HEK293 (cell line): ENCODE results near the gene ANO6.

Experiments
- CTCF ChIA-PET: fragments of 350-600 bp; formaldehyde crosslinking; extraction: SDS; loops from one replicate; lab custom pipeline; 2021; ENCODE audit warnings: antibody characterized with exemption; lab: Yijun Ruan, JAX
- POLR2A ChIA-PET: fragments of 300-600 bp; formaldehyde crosslinking; extraction: SDS; loops from one replicate; lab custom pipeline; 2020; ENCODE audit warnings: antibody characterized with exemption, inconsistent platforms; lab: Yijun Ruan, JAX
- H3K27ac ChIP-seq: fragments of 200-500 bp; sonication (Bioruptor generic); 2 replicates; pipeline ENCODE4 v1.5.1; 2014; ENCODE audit warnings: low read depth, low read length, control low read depth, inconsistent platforms; ENCODE audit errors: extremely low read depth
- H3K36me3 ChIP-seq, 2 experiments: fragments of 200-500 bp in 1 of 2; sonication (Bioruptor generic) in 1 of 2; 1 replicate in 1 of 2; 2 replicates in 1 of 2; pipeline ENCODE4 v1.5.1; 2014 to 2017; ENCODE audit warnings: inconsistent platforms in 2 of 2, low read length in 2 of 2; ENCODE audit not compliant: control insufficient read depth in 2 of 2, insufficient read depth in 1 of 2
- H3K4me1 ChIP-seq: fragments of 200-500 bp; sonication (Bioruptor generic); 2 replicates; pipeline ENCODE4 v1.5.1; 2014; ENCODE audit warnings: mild to moderate bottlenecking, low read length, inconsistent platforms; ENCODE audit not compliant: control insufficient read depth, insufficient read depth
- H3K4me3 ChIP-seq: 2 replicates; pipeline ENCODE4 v1.5.1; 2011; ENCODE audit warnings: low read depth, mild to moderate bottlenecking, control low read depth, low read length, moderate library complexity
- H3K9me3 ChIP-seq: fragments of 200-500 bp; sonication (Bioruptor generic); 2 replicates; pipeline ENCODE4 v1.5.1; 2014; ENCODE audit warnings: low read depth, low read length, inconsistent platforms; ENCODE audit not compliant: control insufficient read depth, insufficient read depth
- EGR2 ChIP-seq: fragments of 450-650 bp; formaldehyde crosslinking; IDR thresholded peaks from 2 replicates; pipeline ENCODE4 v1.5.1; 2016; ENCODE audit warnings: low read depth, missing biosample characterization, missing genetic modification characterization
- GLI2 ChIP-seq: fragments of 450-650 bp; formaldehyde crosslinking; IDR thresholded peaks from 2 replicates; pipeline ENCODE4; 2017; ENCODE audit warnings: missing biosample characterization, missing genetic modification characterization, low read depth, borderline replicate concordance
- KLF9 ChIP-seq: fragments of 450-650 bp; formaldehyde crosslinking; IDR thresholded peaks from 2 replicates; pipeline ENCODE4 v1.5.1; 2016; ENCODE audit warnings: missing biosample characterization, missing genetic modification characterization, low read depth
- SP3 ChIP-seq: fragments of 450-650 bp; formaldehyde crosslinking; IDR thresholded peaks from 2 replicates; pipeline ENCODE4 v1.5.1; 2016; ENCODE audit warnings: missing biosample characterization, missing genetic modification characterization
- TRIM28 ChIP-seq: IDR thresholded peaks from 2 replicates; pipeline ENCODE4 v1.6.1; 2011; ENCODE audit warnings: low read length, control low read depth, borderline replicate concordance
- ZBTB7A ChIP-seq: fragments of 450-650 bp; formaldehyde crosslinking; IDR thresholded peaks from 2 replicates; pipeline ENCODE4 v1.5.1; 2016; ENCODE audit warnings: low read depth, missing biosample characterization, missing genetic modification characterization
- ZNF114 ChIP-seq: fragments of 450-650 bp; formaldehyde crosslinking; IDR thresholded peaks from 2 replicates; pipeline ENCODE4 v1.5.0; 2017; ENCODE audit warnings: missing biosample characterization, missing genetic modification characterization
- ZNF155 ChIP-seq: fragments of 450-650 bp; formaldehyde crosslinking; IDR thresholded peaks from 2 replicates; pipeline ENCODE4 v1.5.1; 2016; ENCODE audit warnings: missing biosample characterization, missing genetic modification characterization
- ZNF341 ChIP-seq: fragments of 450-650 bp; formaldehyde crosslinking; IDR thresholded peaks from 2 replicates; pipeline ENCODE4; 2016; ENCODE audit warnings: low read depth, missing biosample characterization, missing genetic modification characterization
- ZNF433 ChIP-seq: fragments of 450-650 bp; formaldehyde crosslinking; IDR thresholded peaks from 2 replicates; pipeline ENCODE4 v1.5.1; 2016; ENCODE audit warnings: missing biosample characterization, missing genetic modification characterization, low read depth
- ZNF548 ChIP-seq: fragments of 450-650 bp; formaldehyde crosslinking; IDR thresholded peaks from 2 replicates; pipeline ENCODE4 v1.5.1; 2016; ENCODE audit warnings: missing biosample characterization, missing genetic modification characterization
- ZNF571 ChIP-seq: fragments of 450-650 bp; formaldehyde crosslinking; IDR thresholded peaks from 2 replicates; pipeline ENCODE4 v1.5.0; 2017; ENCODE audit warnings: missing biosample characterization, missing genetic modification characterization
- ZNF664 ChIP-seq: fragments of 450-650 bp; formaldehyde crosslinking; IDR thresholded peaks from 2 replicates; pipeline ENCODE4 v1.5.1; 2016; ENCODE audit warnings: missing biosample characterization, missing genetic modification characterization
- ZNF837 ChIP-seq: fragments of 450-650 bp; formaldehyde crosslinking; IDR thresholded peaks from 2 replicates; pipeline ENCODE4 v1.5.1; 2016; ENCODE audit warnings: missing biosample characterization, missing genetic modification characterization
- ZNF843 ChIP-seq: fragments of 450-650 bp; formaldehyde crosslinking; IDR thresholded peaks from 2 replicates; pipeline ENCODE4 v1.5.1; 2016; ENCODE audit warnings: missing biosample characterization, missing genetic modification characterization
- TF ChIP-seq, protein P1 (sequence below): fragments of 450-650 bp; formaldehyde crosslinking; IDR thresholded peaks from 2 replicates; pipeline ENCODE4 v1.5.1; 2016; ENCODE audit warnings: missing biosample characterization, missing genetic modification characterization
- TF ChIP-seq, protein P2 (sequence below): fragments of 450-650 bp; formaldehyde crosslinking; IDR thresholded peaks from 2 replicates; pipeline ENCODE4 v1.5.1; 2016; ENCODE audit warnings: missing biosample characterization, missing genetic modification characterization
- TF ChIP-seq, protein P3 (sequence below): fragments of 450-650 bp; formaldehyde crosslinking; IDR thresholded peaks from 2 replicates; pipeline ENCODE4 v1.5.1; 2017; ENCODE audit warnings: missing biosample characterization, missing genetic modification characterization
- TF ChIP-seq, protein P4 (sequence below): fragments of 450-650 bp; formaldehyde crosslinking; IDR thresholded peaks from 2 replicates; pipeline ENCODE4 v1.5.1; 2017; ENCODE audit warnings: missing biosample characterization, missing genetic modification characterization
- TF ChIP-seq, protein P5 (sequence below): fragments of 450-650 bp; formaldehyde crosslinking; IDR thresholded peaks from 2 replicates; pipeline ENCODE4 v1.5.1; 2016; ENCODE audit warnings: missing biosample characterization, missing genetic modification characterization, borderline replicate concordance

Gene ANO6

DNA sequence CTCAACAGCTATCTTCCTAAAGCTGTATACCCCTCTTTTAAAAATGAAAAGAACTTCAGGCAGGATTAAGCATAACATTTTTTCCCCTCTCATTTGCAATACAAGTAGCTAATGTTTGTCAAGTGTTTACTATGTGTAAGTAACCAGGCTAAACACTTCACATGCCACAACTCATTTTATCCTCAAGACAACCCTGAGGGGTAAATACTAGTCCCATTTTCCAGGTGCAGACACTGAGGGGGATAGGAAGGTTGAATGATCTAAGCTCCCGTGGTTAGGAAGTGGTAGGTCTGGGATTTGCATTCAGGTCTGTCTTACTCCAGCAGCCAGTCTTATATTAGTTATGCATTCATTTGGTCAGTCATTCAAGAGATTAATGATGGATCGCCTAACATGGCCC lies 70.7 kb downstream of the ANO6 start:
- POLR2A ChIA-PET = interaction anchor here (1.0 kb wide), 1 partner anchor 18 kb away, joined by 3 read pairs; no protein-coding TSS in a partner anchor
- no peaks in the 10 kb centered on the region for H3K9me3 ChIP-seq
- H3K4me3 ChIP-seq = no peak overlapping the region
- H3K36me3 ChIP-seq = no peaks in the 10 kb centered on the region
- no peak overlapping the region for H3K27ac ChIP-seq
- peaks cover 5% of the 10 kb centered on the region; the same call in 1 of the 2 replicates for H3K4me1 ChIP-seq
- TF ChIP-seq, protein P1, sequence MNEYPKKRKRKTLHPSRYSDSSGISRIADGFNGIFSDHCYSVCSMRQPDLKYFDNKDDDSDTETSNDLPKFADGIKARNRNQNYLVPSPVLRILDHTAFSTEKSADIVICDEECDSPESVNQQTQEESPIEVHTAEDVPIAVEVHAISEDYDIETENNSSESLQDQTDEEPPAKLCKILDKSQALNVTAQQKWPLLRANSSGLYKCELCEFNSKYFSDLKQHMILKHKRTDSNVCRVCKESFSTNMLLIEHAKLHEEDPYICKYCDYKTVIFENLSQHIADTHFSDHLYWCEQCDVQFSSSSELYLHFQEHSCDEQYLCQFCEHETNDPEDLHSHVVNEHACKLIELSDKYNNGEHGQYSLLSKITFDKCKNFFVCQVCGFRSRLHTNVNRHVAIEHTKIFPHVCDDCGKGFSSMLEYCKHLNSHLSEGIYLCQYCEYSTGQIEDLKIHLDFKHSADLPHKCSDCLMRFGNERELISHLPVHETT (tag by site-specific recombination) = no peak
- TF ChIP-seq ZNF341 (tag by site-specific recombination) = no peak
- no peak for TF ChIP-seq TRIM28
- TF ChIP-seq, protein P2, sequence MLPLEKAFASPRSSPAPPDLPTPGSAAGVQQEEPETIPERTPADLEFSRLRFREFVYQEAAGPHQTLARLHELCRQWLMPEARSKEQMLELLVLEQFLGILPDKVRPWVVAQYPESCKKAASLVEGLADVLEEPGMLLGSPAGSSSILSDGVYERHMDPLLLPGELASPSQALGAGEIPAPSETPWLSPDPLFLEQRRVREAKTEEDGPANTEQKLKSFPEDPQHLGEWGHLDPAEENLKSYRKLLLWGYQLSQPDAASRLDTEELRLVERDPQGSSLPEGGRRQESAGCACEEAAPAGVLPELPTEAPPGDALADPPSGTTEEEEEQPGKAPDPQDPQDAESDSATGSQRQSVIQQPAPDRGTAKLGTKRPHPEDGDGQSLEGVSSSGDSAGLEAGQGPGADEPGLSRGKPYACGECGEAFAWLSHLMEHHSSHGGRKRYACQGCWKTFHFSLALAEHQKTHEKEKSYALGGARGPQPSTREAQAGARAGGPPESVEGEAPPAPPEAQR (tag by site-specific recombination) = no peak
- TF ChIP-seq, protein P3, sequence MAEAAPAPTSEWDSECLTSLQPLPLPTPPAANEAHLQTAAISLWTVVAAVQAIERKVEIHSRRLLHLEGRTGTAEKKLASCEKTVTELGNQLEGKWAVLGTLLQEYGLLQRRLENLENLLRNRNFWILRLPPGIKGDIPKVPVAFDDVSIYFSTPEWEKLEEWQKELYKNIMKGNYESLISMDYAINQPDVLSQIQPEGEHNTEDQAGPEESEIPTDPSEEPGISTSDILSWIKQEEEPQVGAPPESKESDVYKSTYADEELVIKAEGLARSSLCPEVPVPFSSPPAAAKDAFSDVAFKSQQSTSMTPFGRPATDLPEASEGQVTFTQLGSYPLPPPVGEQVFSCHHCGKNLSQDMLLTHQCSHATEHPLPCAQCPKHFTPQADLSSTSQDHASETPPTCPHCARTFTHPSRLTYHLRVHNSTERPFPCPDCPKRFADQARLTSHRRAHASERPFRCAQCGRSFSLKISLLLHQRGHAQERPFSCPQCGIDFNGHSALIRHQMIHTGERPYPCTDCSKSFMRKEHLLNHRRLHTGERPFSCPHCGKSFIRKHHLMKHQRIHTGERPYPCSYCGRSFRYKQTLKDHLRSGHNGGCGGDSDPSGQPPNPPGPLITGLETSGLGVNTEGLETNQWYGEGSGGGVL (tag by site-specific recombination) = no peak
- TF ChIP-seq EGR2 = no peak
- no peak for TF ChIP-seq ZNF548
- TF ChIP-seq ZBTB7A (tag by site-specific recombination) = no peak
- TF ChIP-seq ZNF664 (tag by site-specific recombination) = no peak
- TF ChIP-seq, protein P4, sequence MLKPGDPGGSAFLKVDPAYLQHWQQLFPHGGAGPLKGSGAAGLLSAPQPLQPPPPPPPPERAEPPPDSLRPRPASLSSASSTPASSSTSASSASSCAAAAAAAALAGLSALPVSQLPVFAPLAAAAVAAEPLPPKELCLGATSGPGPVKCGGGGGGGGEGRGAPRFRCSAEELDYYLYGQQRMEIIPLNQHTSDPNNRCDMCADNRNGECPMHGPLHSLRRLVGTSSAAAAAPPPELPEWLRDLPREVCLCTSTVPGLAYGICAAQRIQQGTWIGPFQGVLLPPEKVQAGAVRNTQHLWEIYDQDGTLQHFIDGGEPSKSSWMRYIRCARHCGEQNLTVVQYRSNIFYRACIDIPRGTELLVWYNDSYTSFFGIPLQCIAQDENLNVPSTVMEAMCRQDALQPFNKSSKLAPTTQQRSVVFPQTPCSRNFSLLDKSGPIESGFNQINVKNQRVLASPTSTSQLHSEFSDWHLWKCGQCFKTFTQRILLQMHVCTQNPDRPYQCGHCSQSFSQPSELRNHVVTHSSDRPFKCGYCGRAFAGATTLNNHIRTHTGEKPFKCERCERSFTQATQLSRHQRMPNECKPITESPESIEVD = no peak
- TF ChIP-seq ZNF571 (tag by site-specific recombination) = no peak
- TF ChIP-seq, protein P5, sequence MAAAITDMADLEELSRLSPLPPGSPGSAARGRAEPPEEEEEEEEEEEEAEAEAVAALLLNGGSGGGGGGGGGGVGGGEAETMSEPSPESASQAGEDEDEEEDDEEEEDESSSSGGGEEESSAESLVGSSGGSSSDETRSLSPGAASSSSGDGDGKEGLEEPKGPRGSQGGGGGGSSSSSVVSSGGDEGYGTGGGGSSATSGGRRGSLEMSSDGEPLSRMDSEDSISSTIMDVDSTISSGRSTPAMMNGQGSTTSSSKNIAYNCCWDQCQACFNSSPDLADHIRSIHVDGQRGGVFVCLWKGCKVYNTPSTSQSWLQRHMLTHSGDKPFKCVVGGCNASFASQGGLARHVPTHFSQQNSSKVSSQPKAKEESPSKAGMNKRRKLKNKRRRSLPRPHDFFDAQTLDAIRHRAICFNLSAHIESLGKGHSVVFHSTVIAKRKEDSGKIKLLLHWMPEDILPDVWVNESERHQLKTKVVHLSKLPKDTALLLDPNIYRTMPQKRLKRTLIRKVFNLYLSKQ (tag by site-specific recombination) = no peak
- no peak for TF ChIP-seq GLI2 (tag by site-specific recombination)
- TF ChIP-seq SP3 (tag by site-specific recombination) = no peak
- no peak for TF ChIP-seq ZNF155 (tag by site-specific recombination)
- no peak for TF ChIP-seq ZNF843 (tag by site-specific recombination)
- TF ChIP-seq KLF9 = no peak
- no peak for TF ChIP-seq ZNF433 (tag by site-specific recombination)
- TF ChIP-seq ZNF114 = no peak
- no peak for TF ChIP-seq ZNF837 (tag by site-specific recombination)
- TF ChIP-seq, all 188 proteins: peak for 0
- CTCF ChIA-PET = interaction anchor here (0.8 to 1.2 kb wide), 2 partner anchors 38 to 103 kb away, joined by 3 read pairs; no protein-coding TSS in a partner anchor
